ENCODE measurements around the gene TBKBP1.

GRCh38 chr17:47694581-47695428, 844 bp downstream of the TBKBP1 start:
- no peak for TF ChIP-seq CTCF (conservative IDR thresholded peaks at IDR 0.05)
- no peak for TF ChIP-seq EZH2 (IDR thresholded peaks at IDR 0.05; ENCODE audit: low read depth)

Measured in PC-9 (cell line).